Activated naive CD8-positive, alpha-beta T cell (primary cell): ENCODE results near the gene GIMAP6.
"Not testable (repeated sequence)": the region's sequence is repeated elsewhere in the genome, so short reads cannot be mapped to it uniquely, and the experiment has no call there.

Source experiments
- H3K27ac Mint-ChIP-seq: one replicate; pipeline ENCODE4 v1.8.0; 2021; ENCODE audit warnings: mixed read lengths
- H3K27me3 Mint-ChIP-seq: one replicate; pipeline ENCODE4 v1.8.0; 2021; ENCODE audit warnings: mixed read lengths
- H3K36me3 Mint-ChIP-seq: one replicate; pipeline ENCODE4 v1.8.0; 2021; ENCODE audit warnings: mixed read lengths
- H3K4me1 Mint-ChIP-seq: one replicate; pipeline ENCODE4 v1.8.0; 2021; ENCODE audit warnings: low read depth, mixed read lengths
- H3K4me3 Mint-ChIP-seq: one replicate; pipeline ENCODE4 v1.8.0; 2021; ENCODE audit warnings: mild to moderate bottlenecking, mixed read lengths
- H3K9me3 Mint-ChIP-seq: one replicate; pipeline ENCODE4 v1.8.0; 2021; ENCODE audit warnings: low read depth, mixed read lengths

GIMAP6 gene

GRCh38 chr7:150580638-150581394, 51.4 kb downstream of the GIMAP6 start:
- peaks cover 24% of the 10 kb centered on the region for H3K9me3 Mint-ChIP-seq
- peak overlapping the region; percentile 41 for H3K27ac Mint-ChIP-seq
- peaks cover 40% of the 10 kb centered on the region for H3K4me1 Mint-ChIP-seq
- H3K4me3 Mint-ChIP-seq, result no peak overlapping the region
- no peaks in the 10 kb centered on the region for H3K27me3 Mint-ChIP-seq
- peaks cover 32% of the 10 kb centered on the region for H3K36me3 Mint-ChIP-seq

- not testable (repeated sequence) for H3K27me3 Mint-ChIP-seq, H3K4me3 Mint-ChIP-seq
- peaks cover 34% of the 10 kb centered on the region for H3K4me1 Mint-ChIP-seq
- H3K36me3 Mint-ChIP-seq, result peaks cover 32% of the 10 kb centered on the region
- peaks cover 24% of the 10 kb centered on the region for H3K9me3 Mint-ChIP-seq
- peak overlapping the region; percentile 41 for H3K27ac Mint-ChIP-seq
Measured at GRCh38 chr7:150579979-150580637, 52.1 kb downstream of the GIMAP6 start.
